Astrocyte of the cerebellum (primary cell): ENCODE measurements around the gene GPC5.
A peak's percentile ranks its signal among the peaks of the same experiment; 100 is the strongest.

Experiments
- DNase-seq: peaks from one replicate; pipeline ENCODE4 v3.0.0-alpha.2; 2011; ENCODE audit warnings: low read depth
- H3K4me3 ChIP-seq: 2 replicates; pipeline ENCODE4 v1.5.1; 2011; ENCODE audit warnings: mild to moderate bottlenecking, low read depth, low read length, moderate library complexity
- in situ Hi-C: cut with HindIII; loops from 2 replicates; pipeline ENCODE4 v1.10.0; 2017; ENCODE audit warnings: low sequenced_read_pairs
- TF ChIP-seq, protein P1 (sequence below): IDR thresholded peaks from 2 replicates; pipeline ENCODE4 v1.5.1; 2012; ENCODE audit warnings: low read length, low read depth, moderate library complexity, mild to moderate bottlenecking; ENCODE audit errors: missing control alignments

The GPC5 gene

DNA sequence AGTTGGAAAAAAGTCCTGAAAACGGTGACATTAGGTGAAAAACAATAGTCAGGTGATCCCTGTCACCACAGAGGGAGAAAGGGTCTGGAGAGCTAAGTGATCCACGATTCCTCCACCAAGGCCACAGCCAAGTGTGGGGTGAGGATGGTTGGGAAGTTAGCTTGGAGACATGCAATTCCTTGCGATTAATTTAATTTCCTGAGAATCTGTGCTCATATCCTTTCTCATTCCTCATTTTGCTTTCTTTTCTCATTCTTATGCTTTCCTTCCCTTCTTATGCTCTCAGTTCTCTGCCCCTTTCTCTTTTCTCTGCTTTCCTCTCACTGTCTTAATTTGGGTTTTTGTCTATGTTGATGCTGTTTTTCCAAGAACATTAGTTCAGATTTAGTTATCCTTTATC lies 68.8 kb downstream of the GPC5 start:
- TF ChIP-seq, protein P1, sequence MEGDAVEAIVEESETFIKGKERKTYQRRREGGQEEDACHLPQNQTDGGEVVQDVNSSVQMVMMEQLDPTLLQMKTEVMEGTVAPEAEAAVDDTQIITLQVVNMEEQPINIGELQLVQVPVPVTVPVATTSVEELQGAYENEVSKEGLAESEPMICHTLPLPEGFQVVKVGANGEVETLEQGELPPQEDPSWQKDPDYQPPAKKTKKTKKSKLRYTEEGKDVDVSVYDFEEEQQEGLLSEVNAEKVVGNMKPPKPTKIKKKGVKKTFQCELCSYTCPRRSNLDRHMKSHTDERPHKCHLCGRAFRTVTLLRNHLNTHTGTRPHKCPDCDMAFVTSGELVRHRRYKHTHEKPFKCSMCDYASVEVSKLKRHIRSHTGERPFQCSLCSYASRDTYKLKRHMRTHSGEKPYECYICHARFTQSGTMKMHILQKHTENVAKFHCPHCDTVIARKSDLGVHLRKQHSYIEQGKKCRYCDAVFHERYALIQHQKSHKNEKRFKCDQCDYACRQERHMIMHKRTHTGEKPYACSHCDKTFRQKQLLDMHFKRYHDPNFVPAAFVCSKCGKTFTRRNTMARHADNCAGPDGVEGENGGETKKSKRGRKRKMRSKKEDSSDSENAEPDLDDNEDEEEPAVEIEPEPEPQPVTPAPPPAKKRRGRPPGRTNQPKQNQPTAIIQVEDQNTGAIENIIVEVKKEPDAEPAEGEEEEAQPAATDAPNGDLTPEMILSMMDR: no peak
- H3K4me3 ChIP-seq: no peak overlapping the region
- in situ Hi-C loops: no loop called here
- no peak for DNase-seq

DNA sequence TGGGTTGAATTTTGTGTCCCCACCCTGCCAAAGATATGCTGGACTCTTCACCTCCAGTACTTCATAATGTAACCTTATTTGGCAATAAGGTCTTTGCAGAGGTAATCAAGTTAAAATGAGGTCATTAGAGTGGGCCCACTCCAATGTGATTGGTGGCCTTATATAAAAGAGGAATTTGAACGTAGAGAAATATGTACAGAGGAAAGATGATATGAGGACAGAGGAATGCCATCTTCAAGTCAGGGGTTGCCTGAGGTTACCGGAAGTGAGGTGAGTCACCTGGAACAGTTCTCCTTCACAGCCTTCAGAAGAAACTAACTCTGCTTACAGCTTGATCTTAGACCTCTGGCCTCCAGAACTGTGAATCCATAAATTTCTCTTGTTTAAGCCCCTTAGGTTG lies 69.9 kb downstream of the GPC5 start:
- H3K4me3 ChIP-seq: no peak overlapping the region
- no peak for DNase-seq
- in situ Hi-C loops: no loop called here
- TF ChIP-seq, protein P1: no peak

DNA sequence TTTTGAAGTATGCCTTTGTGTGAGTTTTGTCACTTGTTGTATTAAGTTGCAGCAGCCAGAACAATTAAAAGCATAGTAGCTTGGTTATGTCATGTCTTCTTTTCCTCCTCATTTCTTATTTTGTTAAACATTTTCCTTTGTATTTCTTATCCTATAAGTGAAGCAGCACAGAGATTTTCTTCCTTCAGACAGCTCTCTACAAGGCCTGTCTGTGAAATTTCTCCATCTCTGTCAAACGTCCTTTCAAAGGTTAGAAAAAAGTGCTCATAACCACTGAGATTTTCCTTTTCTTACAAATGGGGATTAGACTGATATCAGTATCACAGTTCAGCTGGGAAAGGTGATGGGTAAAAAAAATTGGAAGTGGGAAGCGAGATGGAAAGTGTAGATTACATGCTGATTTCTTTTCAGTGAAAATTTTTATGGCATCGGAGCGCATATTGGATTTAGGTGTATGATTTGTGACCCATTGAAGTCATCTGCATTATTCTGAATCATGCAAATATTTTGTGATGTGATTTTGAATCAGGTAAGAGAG lies 71.7 kb downstream of the GPC5 start:
- in situ Hi-C loops: no loop called here
- TF ChIP-seq, protein P1: no peak
- no peak for DNase-seq
- H3K4me3 ChIP-seq: no peak overlapping the region

DNA sequence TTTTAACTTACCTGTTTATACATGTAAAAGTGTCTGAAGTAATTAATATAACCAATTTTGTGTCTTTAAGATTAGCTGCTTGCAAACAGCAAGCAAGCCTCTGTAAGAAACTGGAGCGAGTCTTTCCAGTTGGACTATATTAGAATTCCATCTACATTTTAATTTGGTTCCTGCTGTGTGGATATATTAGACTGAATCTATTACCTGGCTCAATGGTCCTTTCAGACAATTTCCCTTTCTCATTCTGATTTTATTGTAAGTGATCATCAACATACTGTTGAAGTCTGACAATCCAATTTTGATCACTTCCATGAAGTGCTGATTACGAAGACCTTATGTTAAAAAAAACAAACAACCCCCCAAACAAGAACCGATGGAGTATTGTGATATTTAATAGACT lies 72.3 kb downstream of the GPC5 start:
- in situ Hi-C loops: no loop called here
- DNase-seq: no peak
- TF ChIP-seq, protein P1: no peak
- H3K4me3 ChIP-seq: no peak overlapping the region

DNA sequence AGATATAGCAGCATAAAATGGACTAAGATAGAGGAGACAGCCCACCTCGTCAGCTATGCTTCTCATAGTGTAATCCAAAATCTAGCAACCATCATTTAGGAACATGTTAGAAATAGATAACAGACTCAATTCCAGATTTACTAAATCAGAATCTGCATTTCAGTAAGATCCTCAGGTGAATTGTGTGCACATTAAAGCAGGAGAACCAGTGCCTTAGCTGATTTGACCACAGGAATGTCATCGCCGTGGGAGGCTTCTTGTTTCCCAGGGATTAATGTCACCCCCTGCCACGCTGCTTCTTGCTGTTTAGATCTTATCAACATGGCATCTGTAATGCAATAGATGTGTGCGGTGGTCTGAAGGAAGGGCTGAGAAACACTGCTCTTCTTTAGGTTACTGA lies 84.0 kb downstream of the GPC5 start:
- no peak overlapping the region for H3K4me3 ChIP-seq
- in situ Hi-C loops: no loop called here
- TF ChIP-seq, protein P1: no peak
- peak; percentile 12 for DNase-seq

DNA sequence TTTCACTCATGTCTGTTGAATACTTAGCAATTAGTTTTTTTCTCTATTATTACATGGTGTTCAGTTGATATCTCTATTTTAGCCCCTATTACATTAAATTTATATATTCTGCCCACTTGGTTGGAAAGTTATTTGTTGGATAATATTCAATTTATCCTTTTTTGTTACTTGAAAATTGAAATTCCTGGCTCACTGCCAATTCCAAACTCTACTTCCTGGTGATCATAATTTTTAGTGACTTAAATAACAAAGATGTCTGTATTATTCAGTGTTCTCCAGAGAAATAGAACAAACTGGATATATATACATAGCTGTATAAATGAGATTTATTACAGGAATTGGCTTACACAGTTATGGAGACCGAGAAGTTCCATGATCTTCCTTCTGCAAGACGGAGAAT lies 93.6 kb downstream of the GPC5 start:
- no peak for DNase-seq
- TF ChIP-seq, protein P1: no peak
- in situ Hi-C loops: no loop called here
- H3K4me3 ChIP-seq: no peak overlapping the region

DNA sequence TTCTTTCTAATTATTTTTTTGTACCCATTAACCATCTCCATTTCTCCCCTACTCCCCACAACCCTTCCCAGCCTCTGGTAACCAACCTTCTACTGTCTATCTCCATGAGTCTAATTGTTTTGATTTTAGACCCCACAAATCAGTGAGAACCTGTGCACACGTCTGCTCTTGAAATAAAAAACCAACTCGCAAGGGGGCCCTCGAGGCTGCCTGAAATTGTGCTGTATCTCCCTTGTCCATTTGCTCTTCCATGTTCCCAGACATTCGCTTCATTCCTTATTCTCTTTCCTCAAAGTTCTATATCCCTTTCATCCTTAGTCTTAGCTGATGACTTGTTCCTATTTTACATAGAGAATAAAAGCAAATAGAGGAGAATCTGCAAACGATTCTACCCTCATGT lies 95.0 kb downstream of the GPC5 start:
- DNase-seq: no peak
- no peak overlapping the region for H3K4me3 ChIP-seq
- in situ Hi-C loops: no loop called here
- TF ChIP-seq, protein P1: no peak
